Lung (tissue), 12 donors: ENCODE data around the gene SPIB. TPM values are rescaled to one million over a fixed set of nuclear protein-coding genes. Genes with fewer than 3 reads are reported as not detected.

Experiments
- ATAC-seq: fragments of 200-7000 bp; cut with Tn5 transposase; one replicate; pipeline ENCODE4 v1.9.1; 2020; ENCODE audit warnings: moderate number of reproducible peaks; ENCODE audit not compliant: insufficient read depth, low FRiP score
- DNase-seq, 3 donors: peaks; one replicate each; pipeline ENCODE4 v3.0.0-alpha.2; 2013 to 2017
- H3K27ac ChIP-seq, 2 donors: one replicate each; pipeline ENCODE4 v1.5.1; 2013; ENCODE audit warnings: mild to moderate bottlenecking in 2 of 2, moderate library complexity in 2 of 2, control low read depth in 1 of 2, inconsistent platforms in 1 of 2, low read depth in 1 of 2, low read length in 1 of 2
- H3K27me3 ChIP-seq, 3 donors: one replicate each; pipeline ENCODE4 v1.5.1; 2013; ENCODE audit warnings: low read length in 2 of 3; ENCODE audit not compliant: control insufficient read depth in 3 of 3, insufficient read depth in 3 of 3
- H3K36me3 ChIP-seq, 4 donors: one replicate each; pipeline ENCODE4 v1.5.1; 2013; ENCODE audit warnings: low read length in 4 of 4, mild to moderate bottlenecking in 1 of 4, moderate library complexity in 1 of 4; ENCODE audit not compliant: control insufficient read depth in 4 of 4, insufficient read depth in 4 of 4
- H3K4me1 ChIP-seq, 5 donors: one replicate each; pipeline ENCODE4 v1.5.1; 2013; ENCODE audit warnings: low read length in 5 of 5, mild to moderate bottlenecking in 2 of 5, moderate library complexity in 1 of 5; ENCODE audit not compliant: control insufficient read depth in 5 of 5, insufficient read depth in 5 of 5
- H3K4me3 ChIP-seq: one replicate; pipeline ENCODE4 v1.5.1; 2013; ENCODE audit warnings: mild to moderate bottlenecking, control low read depth, moderate library complexity
- H3K9ac ChIP-seq, 2 donors: one replicate each; pipeline ENCODE4 v1.5.1; 2013; ENCODE audit warnings: low read length in 2 of 2, control low read depth in 1 of 2; ENCODE audit not compliant: insufficient read depth in 1 of 2
- H3K9me3 ChIP-seq, 4 donors: one replicate each; pipeline ENCODE4 v1.5.1; 2013; ENCODE audit warnings: low read length in 3 of 4, mild to moderate bottlenecking in 1 of 4, moderate library complexity in 1 of 4; ENCODE audit not compliant: control insufficient read depth in 4 of 4, insufficient read depth in 3 of 4
- WGBS, 2 donors: extraction: QIAGEN DNeasy Blood & Tissue Kit; methylation state at CpG; one replicate each; pipeline ENCODE4 v1.1.7; 2013; 5-methylcytosine and 5-hydroxymethylcytosine counted together
- polyA plus RNA-seq, 2 donors: library from polyadenylated mRNA; stranded (reverse); fragments of 200-250 nt; gene quantifications; one replicate each; pipeline ENCODE4 v1.2.1, GENCODE V29; 2013
- total RNA-seq, 2 donors: library from RNA; depleted of rRNA in 1 of 2; stranded (reverse); fragments of >200 nt in 1 of 2; gene quantifications; one replicate each; pipeline ENCODE4 v1.2.1, GENCODE V29; 2014 to 2021
- TF ChIP-seq, protein P1 (sequence below): IDR thresholded peaks from 2 replicates; pipeline ENCODE4 v1.5.1; 2012; ENCODE audit warnings: mild to moderate bottlenecking; ENCODE audit errors: control extremely low read depth, extremely low read depth
- donor health status: control.
- donor health status: control.
- donor health status: Bipolar disorder and iron deficiency.
- donor health status: healthy.
- donor health status: DM: yes; HTN: yes; CAD: no.

SPIB gene
- total and polyA plus RNA-seq, 4 donors: 0.22 to 10.5 (median 0.65) TPM

- Histone ChIP-seq H3K4me1 (no peaks in the 10 kb centered on the region), H3K36me3 (peaks cover 0 to 6% (median 0%) of the 10 kb centered on the region in 4 donors), H3K27me3 (no peaks in the 10 kb centered on the region), H3K4me3 (no peak overlapping the region), H3K9me3 (no peaks in the 10 kb centered on the region), H3K27ac (no peak overlapping the region), H3K9ac (no peak overlapping the region)
- 95 to 97% methylated on average over 5 of the region's 5 CpGs for whole genome bisulfite sequencing, 2 donors
- DNase-seq (no peak), ATAC-seq (no peak)
- TF ChIP-seq, protein P1, sequence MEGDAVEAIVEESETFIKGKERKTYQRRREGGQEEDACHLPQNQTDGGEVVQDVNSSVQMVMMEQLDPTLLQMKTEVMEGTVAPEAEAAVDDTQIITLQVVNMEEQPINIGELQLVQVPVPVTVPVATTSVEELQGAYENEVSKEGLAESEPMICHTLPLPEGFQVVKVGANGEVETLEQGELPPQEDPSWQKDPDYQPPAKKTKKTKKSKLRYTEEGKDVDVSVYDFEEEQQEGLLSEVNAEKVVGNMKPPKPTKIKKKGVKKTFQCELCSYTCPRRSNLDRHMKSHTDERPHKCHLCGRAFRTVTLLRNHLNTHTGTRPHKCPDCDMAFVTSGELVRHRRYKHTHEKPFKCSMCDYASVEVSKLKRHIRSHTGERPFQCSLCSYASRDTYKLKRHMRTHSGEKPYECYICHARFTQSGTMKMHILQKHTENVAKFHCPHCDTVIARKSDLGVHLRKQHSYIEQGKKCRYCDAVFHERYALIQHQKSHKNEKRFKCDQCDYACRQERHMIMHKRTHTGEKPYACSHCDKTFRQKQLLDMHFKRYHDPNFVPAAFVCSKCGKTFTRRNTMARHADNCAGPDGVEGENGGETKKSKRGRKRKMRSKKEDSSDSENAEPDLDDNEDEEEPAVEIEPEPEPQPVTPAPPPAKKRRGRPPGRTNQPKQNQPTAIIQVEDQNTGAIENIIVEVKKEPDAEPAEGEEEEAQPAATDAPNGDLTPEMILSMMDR: no peak
Measured at GRCh38 chr19:50392759-50393158, 26.0 kb upstream of the SPIB start.

DNA sequence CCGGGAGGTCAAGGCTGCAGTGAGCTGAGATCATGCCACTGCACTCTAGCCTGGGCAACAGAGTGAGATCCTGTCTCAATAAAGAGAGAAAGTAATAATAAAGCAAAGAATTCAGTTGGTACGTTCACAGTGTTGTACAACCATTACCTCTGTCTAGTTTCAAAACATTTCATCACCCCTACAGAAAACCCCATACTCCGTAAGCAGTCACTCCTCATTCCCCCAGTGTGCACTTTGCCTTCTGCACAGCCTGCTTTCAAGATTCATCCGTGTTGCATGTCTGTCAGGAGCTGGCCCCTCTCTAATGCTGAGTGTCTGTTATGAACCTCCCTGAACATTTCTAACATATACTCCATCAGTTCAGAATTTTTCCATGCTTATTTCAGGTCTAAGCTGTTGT lies 25.1 kb upstream of the SPIB start:
- no peaks in the 10 kb centered on the region for H3K27me3 ChIP-seq
- no peaks in the 10 kb centered on the region for H3K4me1 ChIP-seq
- ATAC-seq (no peak), DNase-seq (no peak)
- WGBS, 2 donors: 65 to 88% methylated on average over 4 of the region's 4 CpGs
- H3K9me3 ChIP-seq: no peaks in the 10 kb centered on the region
- TF ChIP-seq, protein P1: no peak
- H3K27ac ChIP-seq: no peak overlapping the region
- peaks cover 0 to 8% (median 0%) of the 10 kb centered on the region in 4 donors for H3K36me3 ChIP-seq
- no peak overlapping the region for H3K9ac ChIP-seq
- H3K4me3 ChIP-seq: no peak overlapping the region

- TF ChIP-seq, protein P1: no peak
- no peak for DNase-seq
- ATAC-seq: no peak
- 95% methylated on average over 9 of the region's 9 CpGs for WGBS, 2 donors
- H3K9me3 ChIP-seq: peaks cover 0 to 3% (median 0%) of the 10 kb centered on the region in 4 donors
- no peak overlapping the region for H3K27ac ChIP-seq
- no peak overlapping the region for H3K4me3 ChIP-seq
- H3K36me3 ChIP-seq: peaks cover 0 to 8% (median 2%) of the 10 kb centered on the region in 4 donors
- no peaks in the 10 kb centered on the region for H3K27me3 ChIP-seq
- H3K4me1 ChIP-seq: no peaks in the 10 kb centered on the region
- H3K9ac ChIP-seq: no peak overlapping the region
Measured at GRCh38 chr19:50394017-50394416, 24.7 kb upstream of the SPIB start.
